ENCODE measurements around the gene ALX1.

The ALX1 gene

DNA sequence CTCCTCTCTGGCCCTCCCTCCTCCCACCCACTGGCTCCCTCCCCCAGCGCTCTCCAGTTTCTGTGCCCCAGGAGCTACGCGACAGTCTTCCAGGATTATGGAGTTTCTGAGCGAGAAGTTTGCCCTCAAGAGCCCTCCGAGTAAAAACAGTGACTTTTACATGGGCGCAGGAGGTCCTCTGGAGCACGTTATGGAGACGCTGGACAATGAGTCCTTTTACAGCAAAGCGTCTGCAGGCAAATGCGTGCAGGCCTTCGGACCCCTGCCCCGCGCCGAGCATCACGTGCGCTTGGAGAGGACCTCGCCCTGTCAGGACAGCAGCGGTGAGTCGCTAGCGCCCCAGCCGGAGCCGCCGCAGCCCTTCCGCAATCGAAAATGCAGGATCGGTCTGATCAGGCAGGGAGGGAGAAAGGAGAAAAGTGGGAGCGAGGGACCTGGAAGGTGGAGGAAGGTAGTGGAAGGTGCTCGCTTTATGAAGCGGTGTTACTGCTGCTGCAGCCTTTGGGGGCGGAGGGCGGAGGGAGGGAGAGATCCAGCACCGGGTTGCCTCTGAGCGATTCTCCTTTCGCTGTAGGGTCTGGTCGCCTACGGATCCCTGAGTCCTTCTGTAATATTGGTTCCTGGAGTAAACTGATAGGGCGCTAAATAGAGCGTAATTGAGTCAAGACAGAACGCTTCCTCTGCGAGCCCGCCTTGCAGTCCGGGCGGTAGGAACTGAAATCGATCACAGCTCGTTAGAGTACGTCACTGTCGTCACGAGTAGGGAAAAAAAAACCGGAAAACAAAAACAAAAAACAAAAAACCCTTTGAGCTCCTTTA lies at the start of gene ALX1:
TSS of gene ALX1 (plus strand) at position 56 of the 819 bp plus-strand sequence. CDS start at position 98, 42 bp downstream.
- DNase-seq (ENCODE audit: low spot score), result no peak

DNA sequence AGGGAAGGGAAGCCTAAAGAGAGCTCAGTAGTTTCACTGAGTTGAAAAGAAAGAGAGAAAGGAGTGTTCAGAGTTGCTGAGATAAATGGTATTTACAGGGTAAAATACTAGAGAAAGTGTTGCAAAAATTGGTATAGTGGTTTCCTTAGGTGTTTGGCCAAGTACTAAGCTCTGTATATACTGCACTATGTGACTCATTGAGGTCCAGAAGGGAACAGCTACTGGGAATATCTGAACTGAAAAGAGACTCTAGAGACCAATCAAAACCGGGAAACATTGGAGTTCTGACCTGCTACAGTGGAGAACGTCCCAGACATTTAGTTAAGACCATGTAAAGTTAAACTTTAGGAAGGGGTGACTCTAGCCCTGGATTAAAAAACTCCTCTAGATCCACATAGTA lies 42.7 kb upstream of the ALX1 start:
- no peak for DNase-seq (ENCODE audit: low spot score)

DNA sequence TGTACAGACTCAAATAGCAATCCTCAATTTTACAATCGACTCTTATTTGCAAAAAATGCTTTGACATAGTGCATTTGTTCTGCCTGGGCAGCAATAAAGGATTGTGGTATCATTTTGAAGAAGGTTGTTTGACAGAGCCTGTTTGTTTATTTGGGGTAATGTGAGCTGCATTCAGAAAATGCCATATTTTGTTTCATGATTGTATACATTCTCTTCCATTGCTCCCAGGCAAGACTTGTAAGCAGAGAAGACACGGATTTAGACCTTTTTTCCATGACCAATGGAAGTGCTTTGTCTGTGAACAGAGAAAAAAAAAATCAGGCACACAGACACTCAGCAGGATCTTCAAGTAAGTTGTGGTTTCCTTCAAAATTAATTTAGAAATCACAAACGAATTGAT lies 35.5 kb upstream of the ALX1 start:
- no peak for DNase-seq (ENCODE audit: low spot score)

DNA sequence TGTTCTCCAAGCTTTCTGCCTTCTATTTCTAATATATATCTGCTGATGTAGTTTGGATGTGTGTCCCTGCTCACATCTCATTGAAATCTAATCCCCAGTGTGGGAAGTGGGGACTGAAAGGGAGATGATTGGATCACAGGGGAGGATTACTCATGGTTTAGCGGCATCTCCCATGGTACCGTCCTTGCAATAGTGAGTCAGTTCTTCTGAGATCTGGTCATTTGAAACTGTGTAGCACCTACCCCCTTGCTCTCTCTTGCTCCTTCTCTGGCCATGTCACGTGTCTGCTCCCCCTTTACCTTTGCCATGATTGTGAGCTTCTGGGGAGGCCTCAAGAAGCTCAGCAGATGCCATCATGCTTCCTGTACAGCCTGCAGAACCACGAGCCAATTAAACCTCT lies 26.2 kb upstream of the ALX1 start:
- no peak for DNase-seq (ENCODE audit: low spot score)

DNA sequence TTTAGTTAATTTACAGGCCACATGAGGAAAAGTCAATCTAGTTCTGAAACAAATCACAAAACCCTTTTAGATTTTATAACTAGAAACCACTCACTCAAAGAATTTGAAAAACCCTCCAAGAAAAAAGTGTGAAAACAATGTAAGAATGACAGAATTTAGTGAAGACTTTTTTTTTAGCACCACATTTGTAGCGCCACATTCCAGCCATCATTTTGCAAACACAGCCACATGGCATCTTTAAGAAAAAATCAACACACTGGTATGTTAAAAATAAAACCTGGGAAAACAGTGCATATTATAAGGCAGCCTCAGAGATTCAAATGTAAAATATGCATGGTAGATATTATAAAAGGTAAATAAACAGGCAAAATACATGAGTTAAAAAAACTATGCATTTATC lies 22.3 kb upstream of the ALX1 start:
- DNase-seq (ENCODE audit: low spot score), result no peak

DNA sequence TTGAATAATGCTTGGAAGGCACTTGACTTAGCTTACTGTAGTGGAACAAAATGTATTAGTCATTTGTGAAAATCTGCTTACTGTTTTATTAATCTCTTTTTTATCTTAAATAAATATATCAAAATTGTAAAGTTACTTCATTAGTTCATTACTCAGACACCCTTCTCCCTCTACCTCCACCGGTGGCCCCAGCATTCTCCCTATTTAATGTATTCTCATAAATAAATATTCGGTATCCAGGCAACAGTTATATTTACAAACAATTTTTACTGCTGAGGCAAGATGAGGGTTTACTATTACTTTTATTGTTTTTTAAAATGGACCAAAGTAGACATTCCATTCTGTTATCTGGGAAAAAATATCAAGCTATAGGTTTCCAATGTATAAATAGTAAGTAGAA lies 19.6 kb upstream of the ALX1 start:
- no peak for DNase-seq (ENCODE audit: low spot score)

DNA sequence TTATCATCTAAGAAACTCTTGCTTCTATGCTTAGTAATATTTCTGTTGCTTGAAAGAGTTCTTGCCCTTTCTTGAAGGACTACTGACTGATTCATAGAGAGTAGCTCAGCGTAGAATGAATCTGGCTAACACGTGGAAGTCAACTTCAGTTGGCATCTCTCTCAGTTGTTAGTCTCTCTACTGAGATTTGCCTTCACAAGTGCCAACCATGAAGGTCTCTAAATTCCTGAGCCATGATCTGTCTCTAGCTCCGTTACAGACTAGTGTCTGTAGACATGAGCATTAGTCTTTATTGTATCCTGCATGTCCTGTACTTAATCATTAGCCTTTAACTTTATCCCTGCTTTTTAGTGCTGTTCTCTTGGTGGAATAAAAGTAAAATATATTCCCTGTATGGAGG lies 19.1 kb upstream of the ALX1 start:
- DNase-seq (ENCODE audit: low spot score), result no peak

DNA sequence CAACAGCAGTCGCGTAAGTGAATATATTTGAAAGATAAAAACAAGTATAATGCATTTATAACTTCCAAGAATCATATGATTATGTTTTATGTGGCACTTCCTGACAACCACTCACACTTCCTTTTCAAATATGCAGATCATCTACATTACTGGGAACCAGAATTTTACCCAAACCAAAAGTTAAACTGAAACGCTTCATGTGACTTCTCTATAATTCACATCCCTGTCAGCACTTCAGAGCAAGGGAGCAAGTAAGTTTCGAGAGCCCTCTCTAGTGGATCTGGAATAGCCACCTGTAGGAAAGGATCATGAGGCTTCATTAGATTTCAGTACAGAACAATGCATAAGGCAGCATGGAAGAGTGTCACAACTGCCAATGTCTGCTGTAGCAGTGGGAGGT lies 13.7 kb upstream of the ALX1 start:
- no peak for DNase-seq (ENCODE audit: low spot score)

DNA sequence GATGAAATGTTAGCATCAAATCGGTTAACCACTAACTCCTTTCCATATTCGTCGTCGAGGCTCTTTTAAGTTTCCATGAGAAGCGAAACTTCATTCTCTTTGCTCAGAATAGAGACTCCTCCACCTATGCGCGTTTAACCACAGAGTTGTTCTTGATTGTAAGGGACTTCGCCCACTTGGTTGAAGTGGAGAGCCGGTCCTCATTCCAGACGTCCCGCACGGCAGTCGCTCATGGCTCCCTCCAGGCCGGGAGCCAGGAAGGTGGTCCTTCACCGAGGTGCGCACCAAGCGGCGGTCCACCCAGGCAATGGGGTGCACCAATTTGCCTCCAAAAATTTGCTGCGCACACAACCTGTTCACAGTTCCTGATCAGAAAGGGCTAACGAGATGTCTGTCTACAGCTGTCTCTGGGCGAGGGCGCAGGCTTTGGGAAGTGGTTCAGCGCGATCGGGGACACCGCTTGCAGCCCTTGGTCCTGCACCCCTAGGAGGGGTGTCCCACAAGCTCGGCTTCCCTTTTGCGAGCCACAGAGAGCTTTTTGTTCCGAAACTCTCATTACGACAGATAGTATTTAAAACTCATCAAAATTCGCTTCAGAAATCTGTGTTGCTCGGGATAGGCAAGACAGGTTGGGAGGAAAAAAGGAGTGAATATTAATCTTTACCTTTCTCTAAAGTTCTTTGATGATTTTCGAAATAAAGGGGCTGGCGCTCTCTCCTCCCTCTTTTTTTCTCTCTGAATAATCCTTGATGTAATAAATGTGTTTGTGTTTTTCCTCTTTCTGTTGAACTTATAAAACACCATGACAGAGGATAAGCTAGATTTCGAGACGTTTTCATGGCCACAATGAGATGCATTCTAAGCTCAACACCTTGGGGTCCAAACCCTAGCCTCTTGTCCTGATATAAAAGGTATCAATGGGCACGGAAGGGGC lies 6.4 kb upstream of the ALX1 start:
- DNase-seq (ENCODE audit: low spot score), result no peak

DNA sequence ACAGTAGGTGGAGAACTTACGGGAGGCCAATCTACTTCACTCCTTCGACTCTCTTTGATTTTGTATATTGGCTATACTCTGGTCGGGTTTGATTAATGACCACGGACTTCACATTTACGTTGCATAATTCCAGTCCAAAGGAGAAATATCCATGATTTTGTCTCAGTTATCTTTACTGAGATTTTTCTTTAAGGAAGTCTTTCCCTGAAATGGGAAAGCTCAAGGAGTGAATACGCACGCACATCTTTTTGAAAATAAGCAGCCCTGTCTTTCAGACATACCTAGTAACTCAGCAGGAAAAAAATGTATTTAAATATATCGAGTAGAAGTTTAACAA lies 5.7 kb upstream of the ALX1 start:
- DNase-seq (ENCODE audit: low spot score), result no peak

DNA sequence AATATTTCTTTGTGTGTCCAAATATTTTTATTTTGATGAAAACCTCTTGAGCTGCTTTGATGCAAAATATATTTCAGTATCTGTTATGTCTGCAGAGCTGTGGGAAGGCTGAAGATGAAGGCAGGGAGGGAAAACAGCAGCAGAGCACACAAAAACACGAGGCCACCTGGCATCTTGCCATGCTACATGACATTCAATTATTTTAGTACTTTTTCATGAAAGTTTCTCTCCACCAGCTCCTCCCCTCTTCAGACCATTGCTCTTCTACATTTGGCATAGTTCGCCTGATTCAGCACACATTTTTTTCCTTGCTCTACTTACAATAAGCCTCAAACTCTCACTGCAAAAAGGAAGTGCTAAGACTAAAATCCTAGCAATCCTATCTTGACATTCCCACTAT lies 4.6 kb upstream of the ALX1 start:
- DNase-seq (ENCODE audit: low spot score), result no peak

DNA sequence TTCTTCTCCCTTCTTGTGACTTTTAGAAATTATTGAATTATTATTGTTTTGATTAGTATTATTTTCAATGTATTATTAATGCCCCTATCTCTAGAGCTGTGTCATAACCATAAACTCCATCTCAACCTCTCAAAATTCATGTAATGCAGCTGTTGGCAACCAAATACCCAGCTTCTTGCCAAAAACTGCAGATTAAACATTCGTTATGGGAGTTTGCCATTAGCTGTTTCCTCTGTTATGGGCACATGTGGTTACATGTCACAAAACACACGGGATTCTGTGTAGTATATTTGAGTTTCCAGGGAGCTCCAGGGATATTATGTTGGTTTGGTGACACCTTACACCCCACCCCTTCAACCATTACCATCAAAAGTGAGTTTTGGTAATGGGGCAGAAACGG lies 2.8 kb upstream of the ALX1 start:
- no peak for DNase-seq (ENCODE audit: low spot score)

DNA sequence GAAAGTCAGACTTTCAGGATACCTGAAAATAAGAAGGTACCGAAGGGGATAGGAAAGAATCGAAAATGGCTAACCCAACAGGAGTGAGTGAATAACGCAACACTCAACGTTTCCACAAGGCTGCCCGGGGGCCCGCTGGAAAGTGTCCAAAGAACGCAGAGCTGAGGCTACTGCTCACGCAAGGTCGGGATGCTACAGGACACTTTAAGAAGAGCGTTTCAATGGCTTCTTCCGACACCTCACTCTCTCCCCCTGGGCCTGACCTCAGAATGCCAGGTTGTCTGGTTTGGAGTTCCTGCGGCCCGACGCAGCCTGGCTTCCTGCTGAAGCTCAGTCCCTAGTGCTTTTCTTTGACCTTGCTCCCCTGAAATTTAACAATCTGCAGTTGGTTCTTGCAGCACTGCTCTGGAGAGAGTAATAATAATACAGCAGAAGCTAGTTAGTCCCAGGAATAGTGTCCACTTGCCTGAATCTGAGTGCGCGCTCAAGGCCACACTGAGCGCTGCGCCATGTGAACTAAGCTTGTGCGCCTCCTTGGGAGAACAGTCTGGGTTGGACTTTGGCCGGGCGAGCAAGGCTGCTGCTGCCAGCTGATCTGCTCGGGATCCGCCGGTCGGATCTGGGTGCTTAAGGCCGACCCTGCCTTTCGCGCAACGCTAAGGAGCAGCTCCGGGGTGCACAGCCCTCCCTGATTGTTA lies 2.0 kb upstream of the ALX1 start:
- no peak for DNase-seq (ENCODE audit: low spot score)

DNA sequence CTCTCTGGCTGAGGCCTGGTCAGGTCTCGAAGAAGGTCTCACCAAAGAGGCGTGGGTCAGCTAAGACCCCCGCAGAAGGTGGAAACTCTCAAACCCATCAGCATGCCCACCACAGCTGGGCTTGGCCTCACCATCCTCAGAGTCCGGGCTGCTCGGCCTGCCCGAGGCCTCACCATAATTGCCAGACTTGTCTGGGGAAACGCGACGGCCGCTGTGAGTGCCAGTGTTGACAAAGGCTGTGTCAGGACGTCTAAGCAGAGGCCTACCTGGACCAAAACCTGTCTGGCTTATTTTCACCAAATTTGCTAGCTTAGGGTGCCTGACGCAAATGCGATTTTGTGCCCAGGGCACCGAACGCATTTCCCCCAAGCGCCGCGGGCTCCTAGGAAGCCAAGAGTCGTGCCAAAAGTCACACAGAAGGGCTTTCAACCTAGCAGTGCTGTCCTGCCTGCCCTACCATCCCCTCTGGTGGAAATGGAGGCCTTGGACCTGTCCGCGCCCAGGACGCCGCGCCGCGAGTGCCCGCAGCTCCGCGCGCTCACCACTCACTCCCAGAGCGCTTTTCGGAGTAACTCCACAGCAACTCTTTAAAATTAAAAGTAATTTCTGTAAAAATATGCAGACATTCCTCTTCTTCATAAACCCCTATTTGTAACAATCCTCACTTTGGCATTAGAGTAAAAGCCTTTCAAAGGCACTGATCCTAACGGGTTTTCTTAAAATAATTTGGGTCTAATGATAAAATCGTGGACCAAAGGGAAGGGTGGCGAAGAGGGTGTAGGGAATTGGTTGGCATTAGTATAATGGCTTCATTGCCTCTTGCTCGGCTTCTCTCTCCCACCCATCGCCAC lies 1.2 kb upstream of the ALX1 start:
- DNase-seq (ENCODE audit: low spot score), result no peak

DNA sequence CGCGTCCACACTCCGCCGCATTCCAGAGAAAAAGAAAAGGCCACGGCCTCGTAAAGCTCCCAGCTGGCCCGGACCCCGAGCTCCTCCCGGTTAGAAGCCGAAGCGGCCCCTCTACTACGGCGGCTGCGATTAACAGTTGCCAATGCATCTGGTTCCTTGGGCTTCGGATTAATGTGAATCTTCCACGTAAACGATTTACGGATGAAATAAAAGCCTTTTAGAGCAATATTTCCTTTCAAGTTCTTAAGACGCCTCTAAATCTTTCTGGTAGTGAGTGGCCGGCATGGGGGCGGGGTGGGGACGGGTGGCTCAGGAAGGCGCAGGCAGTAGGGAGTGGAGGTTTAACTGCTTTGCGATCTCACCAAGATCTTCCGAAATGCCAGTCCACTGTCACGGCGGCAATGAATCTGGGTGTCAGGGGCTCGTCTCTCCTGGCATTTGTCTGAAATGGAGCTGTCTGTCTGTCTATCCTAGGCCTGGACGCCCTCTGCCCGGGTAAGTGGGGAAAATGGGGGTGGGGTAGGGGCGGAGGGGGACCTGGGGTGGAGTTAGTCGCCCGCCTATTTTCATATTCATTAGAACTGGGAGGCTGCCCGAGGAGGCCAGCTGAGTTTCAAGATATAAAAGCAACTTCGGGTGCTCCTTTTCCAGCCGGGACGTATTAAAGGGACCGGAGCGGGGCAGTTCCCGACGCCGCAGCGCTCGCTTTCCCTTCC lies 413 bp upstream of the ALX1 start:
- DNase-seq (ENCODE audit: low spot score), result peak; percentile 15

DNA sequence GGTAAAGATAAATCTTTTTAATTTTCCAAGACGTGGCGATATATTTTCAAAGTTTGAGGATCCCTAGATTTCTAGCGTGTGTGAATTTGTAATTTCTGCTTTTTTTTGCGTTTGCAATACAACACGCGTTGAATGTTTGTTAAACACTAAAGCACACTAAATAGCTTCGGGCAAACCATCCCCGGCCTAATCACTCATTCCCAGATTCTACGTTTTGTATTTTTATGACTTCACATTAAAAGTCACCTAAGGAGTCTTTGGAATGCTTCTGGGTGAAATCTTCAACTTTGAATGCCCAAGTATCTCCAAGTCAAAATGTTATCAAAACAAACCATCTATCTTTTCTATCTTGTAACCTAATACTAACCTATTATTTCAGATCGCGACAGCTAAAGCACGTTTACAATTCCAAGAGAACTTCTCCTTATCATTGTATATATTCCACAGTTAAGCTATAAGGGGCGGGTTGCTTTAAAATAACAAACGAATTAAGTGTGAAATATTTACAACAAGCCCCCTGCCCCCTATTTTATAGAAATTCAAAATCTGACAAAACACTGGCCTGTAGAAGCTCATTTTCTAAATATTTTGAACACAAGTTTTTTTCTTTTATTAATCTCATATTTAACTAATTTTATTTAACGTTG lies 1.1 kb downstream of the ALX1 start:
- no peak for DNase-seq (ENCODE audit: low spot score)

DNA sequence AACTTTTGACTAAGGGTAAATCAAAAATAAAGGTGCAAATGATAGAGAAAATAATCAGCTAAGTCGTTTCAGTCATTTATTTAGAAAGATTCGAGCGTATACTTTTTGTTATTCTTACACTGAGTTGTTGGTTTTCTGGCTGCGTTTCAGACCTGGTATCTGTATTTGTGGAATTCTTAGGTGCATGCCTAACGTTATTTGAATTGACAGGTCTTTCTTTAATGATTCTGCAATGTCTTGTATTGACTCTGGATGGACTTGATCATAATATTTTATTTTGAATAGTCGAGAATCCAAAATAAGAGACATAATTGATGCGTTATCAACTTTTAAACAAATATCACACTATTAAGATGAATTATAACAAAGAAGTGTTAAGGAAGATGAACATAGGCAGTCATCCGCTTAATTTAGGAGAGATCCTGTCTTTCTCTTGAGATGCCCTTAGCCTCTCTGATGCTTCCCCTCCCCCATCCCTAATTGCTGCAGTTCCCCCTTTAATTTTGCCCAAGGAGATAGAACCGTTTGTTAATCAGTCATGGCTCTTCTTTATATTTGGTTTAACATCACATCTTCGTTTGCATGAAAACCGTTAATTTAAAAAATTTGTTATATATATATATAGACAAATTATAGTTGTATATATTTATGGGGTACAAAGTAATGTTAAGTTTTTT lies 1.8 kb downstream of the ALX1 start:
- DNase-seq (ENCODE audit: low spot score), result no peak

DNA sequence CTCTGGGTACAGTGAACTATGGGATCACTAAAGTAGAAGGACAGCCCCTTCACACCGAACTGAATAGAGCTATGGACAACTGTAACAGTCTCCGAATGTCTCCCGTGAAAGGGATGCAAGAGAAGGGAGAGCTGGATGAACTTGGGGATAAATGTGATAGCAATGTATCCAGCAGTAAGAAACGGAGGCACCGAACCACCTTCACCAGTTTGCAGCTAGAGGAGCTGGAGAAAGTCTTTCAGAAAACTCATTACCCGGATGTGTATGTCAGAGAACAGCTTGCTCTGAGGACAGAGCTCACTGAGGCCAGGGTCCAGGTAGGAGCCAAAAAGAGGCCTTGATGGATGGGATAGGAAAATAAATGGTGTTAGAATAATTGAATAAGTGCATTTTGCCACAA lies 3.5 kb downstream of the ALX1 start:
- DNase-seq (ENCODE audit: low spot score), result no peak

DNA sequence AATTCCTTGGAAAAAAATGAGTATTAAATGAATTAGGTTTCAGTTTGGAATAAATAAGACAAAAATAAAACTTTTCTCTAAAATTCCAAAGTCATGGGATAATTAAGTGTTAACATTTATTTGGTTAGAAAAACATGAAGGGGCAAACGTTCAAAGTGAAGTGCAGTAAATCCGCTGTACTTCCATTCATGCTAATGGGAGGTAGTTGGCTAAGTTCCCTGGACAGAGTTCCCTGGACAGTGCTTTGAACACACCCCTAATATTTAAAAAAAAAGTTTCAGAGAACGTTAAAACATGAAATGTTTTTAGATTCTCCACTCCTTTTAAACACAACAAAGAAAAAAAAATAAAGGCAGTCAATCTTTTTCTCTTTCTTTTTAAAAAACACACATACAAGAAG lies 16.3 kb downstream of the ALX1 start:
- DNase-seq (ENCODE audit: low spot score), result no peak

DNA sequence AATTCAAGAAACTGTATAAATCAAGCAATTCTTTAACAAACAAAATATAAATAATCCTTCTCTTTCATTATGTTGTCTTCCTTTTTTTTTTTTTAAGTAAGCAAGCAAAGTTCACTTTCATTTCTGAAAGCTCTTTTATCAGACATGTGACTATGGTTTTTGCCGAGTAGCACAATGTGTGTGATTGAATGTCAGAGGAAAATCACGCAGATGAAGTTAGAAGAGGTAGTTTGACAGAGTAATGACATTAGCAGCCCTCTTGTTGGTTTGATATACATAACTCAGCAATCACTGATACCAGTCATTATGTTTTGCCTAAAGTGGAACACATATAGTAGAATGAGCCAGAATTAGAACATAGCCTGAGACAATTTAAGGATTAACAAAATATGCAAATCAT lies 19.0 kb downstream of the ALX1 start:
- no peak for DNase-seq (ENCODE audit: low spot score)
